NCI-H187 treated with DMSO at 0.1 percent for 48 hours (cell line): ENCODE data around the gene LRP4.

Experiments used
- DNase-seq: peaks from one replicate; lab custom pipeline; 2025; lab: John Stamatoyannopoulos, UW

Gene LRP4

GRCh38 chr11:46892838-46893237 is 25.5 kb downstream of the LRP4 start:
- no peak for DNase-seq

- DNase-seq = no peak
Observed at GRCh38 chr11:46892109-46892508, 26.2 kb downstream of the LRP4 start.

GRCh38 chr11:46890665-46891064 is 27.7 kb downstream of the LRP4 start:
- DNase-seq = no peak

GRCh38 chr11:46889689-46890475 is 28.5 kb downstream of the LRP4 start:
- peak; percentile 45 for DNase-seq

GRCh38 chr11:46889251-46889650 is 29.1 kb downstream of the LRP4 start:
- no peak for DNase-seq

GRCh38 chr11:46888636-46889035 is 29.7 kb downstream of the LRP4 start:
- no peak for DNase-seq

- DNase-seq = no peak
Observed at GRCh38 chr11:46886211-46886610, 32.1 kb downstream of the LRP4 start.

GRCh38 chr11:46879056-46879585 is 39.2 kb downstream of the LRP4 start:
- DNase-seq = no peak

GRCh38 chr11:46877580-46877979 is 40.8 kb downstream of the LRP4 start:
- no peak for DNase-seq

GRCh38 chr11:46876471-46876870 is 41.9 kb downstream of the LRP4 start:
- DNase-seq = no peak

- DNase-seq = no peak
Observed at GRCh38 chr11:46874586-46874985, 43.8 kb downstream of the LRP4 start.

GRCh38 chr11:46868912-46869311 is 49.4 kb downstream of the LRP4 start:
- no peak for DNase-seq

- no peak for DNase-seq
Observed at GRCh38 chr11:46865340-46865739, 53.0 kb downstream of the LRP4 start.

GRCh38 chr11:46860218-46860617 is 58.1 kb downstream of the LRP4 start:
- DNase-seq = no peak

GRCh38 chr11:46858920-46859546 is 59.3 kb downstream of the LRP4 start:
- DNase-seq = no peak

GRCh38 chr11:46857666-46858065 is 60.7 kb downstream of the LRP4 start:
- no peak for DNase-seq

GRCh38 chr11:46856605-46857343 is 61.6 kb downstream of the LRP4 start:
- DNase-seq = no peak

GRCh38 chr11:46855863-46856262 is 62.5 kb downstream of the LRP4 start:
- no peak for DNase-seq

- no peak for DNase-seq
Observed at GRCh38 chr11:46855167-46855566, 63.2 kb downstream of the LRP4 start.

- DNase-seq = no peak
Observed at GRCh38 chr11:46850829-46851380, 67.4 kb downstream of the LRP4 start.

GRCh38 chr11:46849631-46850030 is 68.7 kb downstream of the LRP4 start:
- no peak for DNase-seq

GRCh38 chr11:46846510-46846830 is 71.9 kb downstream of the LRP4 start:
- no peak for DNase-seq
